ENCODE results near the gene MMP2.

GRCh38 chr16:55488306-55488705 is 9.3 kb downstream of the MMP2 start:
- TF ChIP-seq CTCF (IDR thresholded peaks at IDR 0.05) (no peak), POLR2A (IDR thresholded peaks at IDR 0.05) (no peak)
